GM08714 (cell line): ENCODE results near the gene UST.

Experiments
- H3K4me3 ChIP-seq: fragments of 200-500 bp; sonication (Bioruptor generic); 2 replicates; pipeline ENCODE4 v1.5.1; 2014; ENCODE audit warnings: mild to moderate bottlenecking, low read length, inconsistent platforms
- ZNF274 ChIP-seq: IDR thresholded peaks from 2 replicates; pipeline ENCODE4 v1.6.1; 2012; ENCODE audit warnings: mild to moderate bottlenecking, low read depth, low read length

The UST gene

DNA sequence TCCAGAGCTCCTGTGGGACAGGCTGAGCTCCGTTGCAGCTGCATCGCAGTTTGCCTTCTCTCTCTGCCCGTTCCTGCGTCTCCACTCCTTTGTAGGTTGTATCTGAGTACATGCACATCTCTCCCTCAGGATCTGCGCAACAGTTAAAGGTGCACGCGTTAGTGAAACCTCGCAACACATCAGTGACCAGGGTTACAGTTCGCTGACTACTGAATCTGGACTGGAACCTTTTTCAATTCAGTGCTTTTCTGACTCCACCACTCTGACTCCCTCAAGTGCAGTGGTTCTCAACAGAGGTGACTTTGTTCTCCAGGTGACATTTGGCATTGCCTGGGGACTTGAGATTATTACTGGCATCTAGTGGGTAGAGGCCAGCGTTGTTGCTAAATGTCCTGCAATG lies 44.0 kb downstream of the UST start:
- no peak overlapping the region for H3K4me3 ChIP-seq
- no peak for TF ChIP-seq ZNF274

GRCh38 chr6:148791372-148791771 lies 44.5 kb downstream of the UST start:
- H3K4me3 ChIP-seq = no peak overlapping the region
- TF ChIP-seq ZNF274 = no peak

DNA sequence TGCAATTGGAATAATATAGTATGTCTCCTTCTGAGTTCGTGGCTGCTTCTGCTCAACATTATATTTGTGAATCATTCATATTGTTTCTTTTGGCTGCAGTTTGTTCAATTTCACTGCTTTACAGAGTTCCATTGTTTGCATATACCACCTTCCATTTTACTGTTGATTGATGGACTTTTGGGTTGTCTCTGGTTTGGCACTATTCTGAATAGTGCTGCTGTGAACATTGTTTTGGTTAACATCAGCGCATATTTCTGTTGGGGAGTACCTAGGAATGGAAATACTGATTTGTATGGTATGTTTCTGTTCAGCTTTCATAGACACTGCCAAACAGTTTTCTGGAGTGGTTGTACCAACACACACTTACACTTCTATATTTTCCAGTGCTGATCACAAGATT lies 46.9 kb downstream of the UST start:
- no peak for TF ChIP-seq ZNF274
- no peak overlapping the region for H3K4me3 ChIP-seq

DNA sequence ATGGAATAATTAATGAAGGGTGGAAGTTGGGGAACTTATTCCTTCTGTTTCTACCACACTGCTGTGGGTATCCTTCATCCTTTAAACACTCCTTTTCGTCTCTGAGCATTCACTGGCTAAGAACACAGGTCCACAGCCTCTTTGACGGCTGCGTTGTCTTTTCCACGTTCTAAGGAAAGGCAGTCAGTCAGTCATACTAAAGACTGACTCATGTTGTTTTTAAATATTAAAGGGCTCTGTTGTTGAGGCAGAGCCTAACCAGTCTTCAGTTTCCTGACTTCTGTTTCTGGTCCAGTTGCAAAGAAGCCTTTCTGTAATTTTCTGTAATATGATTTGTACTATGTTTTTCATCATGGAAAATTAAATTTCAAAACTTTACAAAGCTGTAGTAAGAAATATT lies 48.0 kb downstream of the UST start:
- TF ChIP-seq ZNF274 = no peak
- no peak overlapping the region for H3K4me3 ChIP-seq

GRCh38 chr6:148795563-148795962 lies 48.7 kb downstream of the UST start:
- no peak overlapping the region for H3K4me3 ChIP-seq
- no peak for TF ChIP-seq ZNF274

- no peak overlapping the region for H3K4me3 ChIP-seq
- TF ChIP-seq ZNF274 = no peak
Measured at GRCh38 chr6:148799647-148800046, 52.8 kb downstream of the UST start.

GRCh38 chr6:148800536-148800935 lies 53.7 kb downstream of the UST start:
- H3K4me3 ChIP-seq = no peak overlapping the region
- no peak for TF ChIP-seq ZNF274

DNA sequence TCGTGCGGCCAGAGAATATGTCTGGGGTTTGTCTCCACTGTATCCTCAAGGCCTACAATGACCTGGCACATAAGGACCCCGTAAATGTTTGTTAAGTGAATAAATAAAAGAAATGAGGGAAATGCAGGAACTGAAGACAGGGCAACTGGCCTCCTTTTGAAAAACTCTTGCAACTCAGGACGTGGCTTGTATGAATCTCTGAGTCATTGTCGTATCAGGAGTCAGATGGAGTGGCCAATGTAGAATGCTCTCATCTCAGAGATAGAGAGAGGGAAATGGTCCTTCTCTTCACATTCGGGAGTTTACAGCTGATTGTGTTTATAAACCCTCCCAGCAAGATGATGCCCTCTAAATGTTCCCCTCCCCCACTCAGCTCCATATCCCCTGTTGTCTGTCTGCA lies 57.1 kb downstream of the UST start:
- no peak for TF ChIP-seq ZNF274
- no peak overlapping the region for H3K4me3 ChIP-seq

GRCh38 chr6:148805777-148806176 lies 58.9 kb downstream of the UST start:
- TF ChIP-seq ZNF274 = no peak
- H3K4me3 ChIP-seq = no peak overlapping the region

DNA sequence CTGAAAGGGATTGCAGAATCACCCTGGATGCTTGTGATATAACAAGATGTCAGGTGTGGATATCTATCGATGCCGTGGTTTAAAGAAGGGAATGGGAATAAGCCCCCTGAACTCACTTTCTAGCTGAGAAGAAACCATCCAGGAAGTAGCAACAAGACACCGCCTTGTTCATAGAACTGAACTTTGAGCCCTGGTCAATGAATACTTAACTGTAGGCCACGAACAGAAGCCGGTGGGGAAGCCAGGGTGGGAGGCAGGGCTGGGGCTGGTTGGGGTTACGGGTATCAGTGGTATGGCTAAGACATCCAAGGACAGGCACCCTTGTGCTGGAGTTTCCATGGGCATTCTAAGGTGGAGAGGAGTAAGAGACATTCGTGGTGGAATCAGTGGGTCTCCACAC lies 61.0 kb downstream of the UST start:
- no peak for TF ChIP-seq ZNF274
- H3K4me3 ChIP-seq = no peak overlapping the region

GRCh38 chr6:148808786-148809304 lies 62.0 kb downstream of the UST start:
- no peak overlapping the region for H3K4me3 ChIP-seq
- TF ChIP-seq ZNF274 = no peak

GRCh38 chr6:148811459-148811858 lies 64.6 kb downstream of the UST start:
- no peak for TF ChIP-seq ZNF274
- H3K4me3 ChIP-seq = no peak overlapping the region

DNA sequence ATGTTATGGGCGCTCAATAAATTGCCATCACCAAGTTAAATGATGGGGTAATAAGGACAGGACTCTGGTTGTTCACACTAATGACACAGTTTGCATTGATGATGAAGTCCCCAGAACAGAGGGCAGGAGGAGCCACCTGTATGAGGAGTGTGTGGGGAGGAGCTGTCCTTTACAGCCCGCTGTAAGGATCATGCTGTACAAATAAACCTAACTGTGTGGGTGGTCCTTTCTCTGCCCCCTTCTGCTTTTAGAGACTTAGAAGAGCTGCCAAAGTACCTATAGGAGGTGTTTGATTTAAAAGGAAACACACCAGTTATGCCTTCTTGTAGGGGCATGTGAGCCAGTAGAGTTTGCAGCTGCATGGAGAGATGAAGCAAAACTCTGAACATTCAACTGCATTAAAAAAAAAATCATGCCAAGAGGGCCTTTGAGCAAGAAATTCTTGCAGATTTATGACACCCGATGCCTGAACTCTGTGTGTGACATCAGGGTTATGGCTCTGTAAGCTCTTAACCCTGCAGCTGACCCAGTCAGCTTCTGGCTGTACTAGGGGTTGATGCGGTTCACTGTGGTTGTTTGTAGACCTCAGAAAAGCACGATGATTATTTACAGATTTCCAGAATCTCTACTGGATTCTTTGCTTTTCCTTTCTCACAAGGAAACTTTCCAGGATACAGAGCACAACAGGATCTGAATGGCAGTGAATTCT lies 67.4 kb downstream of the UST start:
- TF ChIP-seq ZNF274 = no peak
- H3K4me3 ChIP-seq = no peak overlapping the region

DNA sequence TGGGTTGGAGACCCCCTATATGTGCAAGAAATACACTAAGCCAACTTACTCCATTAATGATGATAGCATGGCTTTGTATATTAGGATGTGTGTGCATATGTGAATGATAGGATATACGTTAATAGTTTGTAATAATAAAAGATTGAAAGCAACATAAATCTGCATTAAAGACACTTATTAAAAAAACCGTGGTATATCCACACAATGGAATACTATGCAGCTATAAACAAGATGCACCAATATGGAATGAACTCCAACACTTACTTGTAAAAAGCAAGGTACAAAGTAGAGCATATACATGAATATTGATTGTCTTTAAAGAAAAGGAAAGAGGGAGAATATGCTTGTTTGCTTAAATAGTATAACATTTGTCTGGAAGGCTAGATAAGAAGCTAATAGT lies 68.0 kb downstream of the UST start:
- H3K4me3 ChIP-seq = no peak overlapping the region
- TF ChIP-seq ZNF274 = no peak

DNA sequence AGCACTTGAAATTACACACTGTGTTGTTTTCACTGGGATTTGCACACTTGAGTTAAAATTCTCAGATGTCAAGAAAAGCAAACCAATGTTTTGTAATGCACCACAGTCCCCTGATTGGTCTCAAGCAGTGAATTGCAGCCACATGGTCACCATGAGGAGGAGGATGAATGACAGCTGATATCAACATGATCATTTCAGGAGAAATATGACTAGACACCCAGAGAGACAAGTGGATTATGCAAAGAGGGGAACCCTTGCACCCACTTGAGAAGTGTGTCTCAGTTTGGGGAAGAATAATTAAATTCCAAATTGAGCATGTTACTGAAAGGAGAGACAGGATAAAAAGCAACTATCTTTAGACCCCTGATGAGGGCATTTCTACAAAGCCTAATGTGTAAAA lies 69.3 kb downstream of the UST start:
- no peak overlapping the region for H3K4me3 ChIP-seq
- TF ChIP-seq ZNF274 = no peak

- no peak overlapping the region for H3K4me3 ChIP-seq
- TF ChIP-seq ZNF274 = no peak
Measured at GRCh38 chr6:148817689-148818088, 70.9 kb downstream of the UST start.
